Measurements from ENCODE around the gene PPP1R1A.

PPP1R1A gene

GRCh38 chr12:54588110-54588889, at the start of gene PPP1R1A:
Gene PPP1R1A (minus strand): TSS chr12:54588659. CDS start chr12:54588488, 171 bp downstream.
- DNase-seq (ENCODE audit: low spot score) = peak; percentile 32

- no peak for DNase-seq (ENCODE audit: low spot score)
These were observed 46.3 kb upstream of the PPP1R1A start, which contains the start of gene LACRT for GRCh38 chr12:54634795-54635194. Gene LACRT (minus strand): TSS chr12:54634895. CDS start chr12:54634841, 54 bp downstream.

GRCh38 chr12:54631988-54632728, 43.7 kb upstream of the PPP1R1A start:
- no peak for DNase-seq (ENCODE audit: low spot score)

- DNase-seq (ENCODE audit: low spot score) = no peak
These were observed 43.1 kb upstream of the PPP1R1A start for GRCh38 chr12:54631551-54631950.

- DNase-seq (ENCODE audit: low spot score) = no peak
These were observed 41.5 kb upstream of the PPP1R1A start for GRCh38 chr12:54629925-54630324.

GRCh38 chr12:54628186-54628846, 39.9 kb upstream of the PPP1R1A start:
- DNase-seq (ENCODE audit: low spot score) = no peak

- no peak for DNase-seq (ENCODE audit: low spot score)
These were observed 38.8 kb upstream of the PPP1R1A start for GRCh38 chr12:54627304-54627703.

GRCh38 chr12:54625598-54625997, 37.1 kb upstream of the PPP1R1A start:
- DNase-seq (ENCODE audit: low spot score) = no peak

- no peak for DNase-seq (ENCODE audit: low spot score)
These were observed 36.1 kb upstream of the PPP1R1A start for GRCh38 chr12:54624315-54625279.

- no peak for DNase-seq (ENCODE audit: low spot score)
These were observed 34.2 kb upstream of the PPP1R1A start for GRCh38 chr12:54622463-54623183.

GRCh38 chr12:54616933-54617680, 28.6 kb upstream of the PPP1R1A start:
- no peak for DNase-seq (ENCODE audit: low spot score)

- no peak for DNase-seq (ENCODE audit: low spot score)
These were observed 23.8 kb upstream of the PPP1R1A start for GRCh38 chr12:54612225-54612750.

- DNase-seq (ENCODE audit: low spot score) = no peak
These were observed 23.3 kb upstream of the PPP1R1A start for GRCh38 chr12:54611715-54612149.

- no peak for DNase-seq (ENCODE audit: low spot score)
These were observed 20.3 kb upstream of the PPP1R1A start for GRCh38 chr12:54608769-54609168.

- no peak for DNase-seq (ENCODE audit: low spot score)
These were observed 19.7 kb upstream of the PPP1R1A start for GRCh38 chr12:54608156-54608555.

- DNase-seq (ENCODE audit: low spot score) = no peak
These were observed 18.1 kb upstream of the PPP1R1A start for GRCh38 chr12:54606556-54606955.

GRCh38 chr12:54605138-54605970, 16.9 kb upstream of the PPP1R1A start:
- no peak for DNase-seq (ENCODE audit: low spot score)

- DNase-seq (ENCODE audit: low spot score) = no peak
These were observed 16.0 kb upstream of the PPP1R1A start for GRCh38 chr12:54604436-54604835.

- no peak for DNase-seq (ENCODE audit: low spot score)
These were observed 15.4 kb upstream of the PPP1R1A start for GRCh38 chr12:54603872-54604271.

Data from LoVo (cell line).